Caki2 (cell line): ENCODE measurements around the gene ODAD4. TPM values are rescaled to one million over a fixed set of nuclear protein-coding genes. Genes with fewer than 3 reads are reported as not detected.

Source experiments
- DNase-seq: peaks from one replicate; pipeline ENCODE4 v3.0.0-alpha.2; 2015; ENCODE audit warnings: low read depth
- in situ Hi-C: cut with HindIII; loops from 2 replicates; pipeline ENCODE4 v1.10.0; 2016; ENCODE audit warnings: low sequenced_read_pairs, low pct_unique_long_range_greater_than_20kb, mixed read lengths
- total RNA-seq: library from RNA; depleted of rRNA; stranded (reverse); fragments of >200 nt; shearing (Covaris generic); gene quantifications from 2 replicates; pipeline ENCODE4 v1.2.3, GENCODE V29; 2014; ENCODE audit warnings: low replicate concordance

ODAD4 gene
- total RNA-seq, 1 experiment from 2014 or later, result 2.6 TPM

GRCh38 chr17:41965694-41966462 lies 35.5 kb downstream of the ODAD4 start:
- peak; percentile 64 for DNase-seq
- in situ Hi-C loops, result no loop called here

- in situ Hi-C loops, result no loop called here
- peak; percentile 76 for DNase-seq
Observed at GRCh38 chr17:41966463-41967140, 36.2 kb downstream of the ODAD4 start, which contains the start of gene CNP. CNP (plus strand) TSS chr17:41966795; CDS start chr17:41966885, 90 bp downstream.

- no peak for DNase-seq
- in situ Hi-C loops, result no loop called here
Observed at GRCh38 chr17:41967141-41967920, 36.9 kb downstream of the ODAD4 start.

DNA sequence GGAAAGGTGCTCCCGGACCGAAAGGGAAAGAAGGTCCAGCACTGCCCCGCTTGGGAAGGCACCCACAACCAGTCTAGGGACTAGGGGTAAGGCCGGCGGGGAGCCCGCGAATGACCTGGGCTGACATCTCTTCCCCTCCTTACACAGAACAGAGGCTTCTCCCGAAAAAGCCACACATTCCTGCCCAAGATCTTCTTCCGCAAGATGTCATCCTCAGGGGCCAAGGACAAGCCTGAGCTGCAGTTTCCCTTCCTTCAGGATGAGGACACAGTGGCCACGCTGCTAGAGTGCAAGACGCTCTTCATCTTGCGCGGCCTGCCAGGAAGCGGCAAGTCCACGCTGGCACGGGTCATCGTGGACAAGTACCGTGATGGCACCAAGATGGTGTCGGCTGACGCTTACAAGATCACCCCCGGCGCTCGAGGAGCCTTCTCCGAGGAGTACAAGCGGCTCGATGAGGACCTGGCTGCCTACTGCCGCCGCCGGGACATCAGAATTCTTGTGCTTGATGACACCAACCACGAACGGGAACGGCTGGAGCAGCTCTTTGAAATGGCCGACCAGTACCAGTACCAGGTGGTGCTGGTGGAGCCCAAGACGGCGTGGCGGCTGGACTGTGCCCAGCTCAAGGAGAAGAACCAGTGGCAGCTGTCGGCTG lies 37.6 kb downstream of the ODAD4 start:
- in situ Hi-C loops, result no loop called here
- DNase-seq, result no peak

- DNase-seq, result no peak
- in situ Hi-C loops, result no loop called here
Observed at GRCh38 chr17:41968676-41969075, 38.3 kb downstream of the ODAD4 start.

- DNase-seq, result no peak
- in situ Hi-C loops, result no loop called here
Observed at GRCh38 chr17:41970901-41971331, 40.5 kb downstream of the ODAD4 start.

DNA sequence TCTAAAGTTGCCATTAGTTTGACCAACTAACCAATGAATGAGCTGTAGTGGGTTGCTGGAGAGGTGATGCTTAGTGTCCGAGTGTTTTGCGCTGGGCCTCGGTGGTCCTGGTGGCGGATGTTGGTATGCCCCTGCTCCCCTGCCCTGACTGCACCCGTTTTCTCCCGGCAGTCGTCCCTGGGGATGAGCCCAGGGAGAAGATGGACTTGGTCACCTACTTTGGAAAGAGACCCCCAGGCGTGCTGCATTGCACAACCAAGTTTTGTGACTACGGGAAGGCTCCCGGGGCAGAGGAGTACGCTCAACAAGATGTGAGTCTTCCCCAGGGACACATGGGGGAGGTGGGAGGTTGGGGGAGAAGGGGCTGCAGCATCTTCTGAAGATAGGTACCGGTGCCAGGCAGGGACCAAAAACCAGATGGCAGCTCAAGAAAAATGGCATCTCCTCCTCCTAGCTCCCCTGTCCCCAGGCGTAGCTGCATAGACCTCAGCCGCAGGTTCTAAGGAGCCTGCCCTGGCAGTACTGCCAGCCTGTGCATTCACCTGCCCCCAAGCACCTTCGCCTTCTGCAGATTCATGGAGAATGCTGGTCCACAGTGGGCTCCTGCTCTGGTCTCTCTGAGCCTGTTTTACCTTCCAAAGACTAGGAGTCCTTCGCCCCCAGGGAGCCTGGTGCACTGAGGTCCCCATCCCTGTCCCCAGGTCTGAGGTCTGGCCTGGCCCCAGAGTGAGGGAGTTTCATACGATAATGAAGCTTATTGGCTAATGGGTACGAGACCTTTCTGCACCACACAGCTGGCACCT lies 41.5 kb downstream of the ODAD4 start:
- no peak for DNase-seq
- in situ Hi-C loops, result no loop called here

GRCh38 chr17:41972571-41973407 lies 42.4 kb downstream of the ODAD4 start:
- peak; percentile 33 for DNase-seq
- in situ Hi-C loops, result no loop called here

DNA sequence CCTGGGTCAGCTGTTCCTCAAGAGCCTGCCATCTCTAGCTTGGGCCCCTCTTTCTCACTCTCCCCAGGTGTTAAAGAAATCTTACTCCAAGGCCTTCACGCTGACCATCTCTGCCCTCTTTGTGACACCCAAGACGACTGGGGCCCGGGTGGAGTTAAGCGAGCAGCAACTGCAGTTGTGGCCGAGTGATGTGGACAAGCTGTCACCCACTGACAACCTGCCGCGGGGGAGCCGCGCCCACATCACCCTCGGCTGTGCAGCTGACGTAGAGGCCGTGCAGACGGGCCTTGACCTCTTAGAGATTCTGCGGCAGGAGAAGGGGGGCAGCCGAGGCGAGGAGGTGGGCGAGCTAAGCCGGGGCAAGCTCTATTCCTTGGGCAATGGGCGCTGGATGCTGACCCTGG lies 43.0 kb downstream of the ODAD4 start:
- no peak for DNase-seq
- in situ Hi-C loops, result no loop called here

GRCh38 chr17:41974031-41974430 lies 43.6 kb downstream of the ODAD4 start:
- DNase-seq, result no peak
- in situ Hi-C loops, result no loop called here

DNA sequence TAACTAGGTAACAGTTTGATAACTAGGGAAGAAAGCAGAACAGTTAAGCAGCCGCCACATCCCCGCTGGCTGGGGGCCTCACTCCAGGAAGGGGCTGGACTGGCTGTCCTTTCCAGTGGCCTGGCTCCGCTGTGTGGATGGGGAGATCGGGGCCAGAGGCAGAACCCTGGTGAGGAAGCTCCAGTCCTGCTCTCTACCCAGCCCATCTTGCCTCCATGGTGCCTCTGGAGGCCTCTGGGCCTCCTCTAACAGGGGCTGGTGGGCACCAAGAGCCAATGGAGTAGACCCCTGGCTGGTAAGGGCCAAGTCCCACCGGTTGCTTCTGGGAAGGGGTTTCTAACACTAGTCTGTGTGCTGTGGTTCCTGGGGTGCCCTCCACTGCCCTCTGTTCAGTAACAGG lies 44.2 kb downstream of the ODAD4 start:
- in situ Hi-C loops, result loop anchor here (25.0 kb wide), 1 partner anchor 262 kb away; the partner anchor contains the start of gene GAST
- no peak for DNase-seq

DNA sequence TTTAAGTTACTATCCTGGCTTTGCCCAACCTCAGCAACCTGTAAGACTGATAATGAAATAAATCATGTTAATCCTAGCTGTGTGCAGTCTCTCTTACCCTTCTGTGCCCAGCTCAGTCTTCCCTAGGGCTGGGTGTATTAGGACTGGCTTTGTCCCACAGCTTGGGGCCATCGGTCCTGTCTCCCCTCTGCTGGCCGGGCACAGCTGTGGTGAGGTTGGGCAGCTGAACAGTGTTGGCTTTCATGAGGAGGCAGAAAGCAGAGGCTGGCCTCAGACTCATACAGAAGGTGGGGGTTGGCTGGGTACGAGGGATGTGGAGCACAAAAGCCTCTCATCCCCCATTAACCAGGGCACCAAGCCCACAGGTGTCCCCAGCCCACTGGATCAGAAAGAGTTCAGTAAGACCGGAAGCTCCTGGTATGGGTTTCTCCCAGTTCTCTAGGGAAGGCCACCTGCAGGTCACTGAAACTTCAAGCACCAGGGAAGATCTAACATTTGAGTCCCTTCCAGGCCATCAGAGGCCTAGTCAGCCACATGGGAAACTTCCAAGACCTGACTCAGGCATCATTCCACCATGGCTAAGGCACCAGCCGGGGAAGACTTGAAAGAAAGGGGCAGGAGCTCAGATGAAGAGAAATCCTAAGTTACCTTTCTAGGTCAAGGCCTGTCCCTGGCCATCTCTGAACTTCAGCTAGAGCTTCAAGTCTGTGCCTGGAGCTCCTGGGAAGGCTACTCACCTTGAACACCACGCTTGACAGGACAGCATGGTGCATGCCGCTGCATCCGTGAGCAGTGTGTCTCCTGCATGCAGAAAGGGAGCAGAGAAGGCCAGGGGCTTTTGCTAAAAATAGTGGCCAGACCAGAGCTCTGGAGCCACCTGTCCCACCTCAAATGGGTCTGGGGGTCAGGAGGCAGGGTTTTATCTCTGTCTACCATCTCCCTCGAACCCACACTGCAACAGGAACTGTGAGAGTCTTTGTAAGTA lies 45.0 kb downstream of the ODAD4 start:
- in situ Hi-C loops, result loop anchor here (25.0 kb wide), 1 partner anchor 263 kb away; the partner anchor contains the start of gene GAST
- DNase-seq, result no peak

DNA sequence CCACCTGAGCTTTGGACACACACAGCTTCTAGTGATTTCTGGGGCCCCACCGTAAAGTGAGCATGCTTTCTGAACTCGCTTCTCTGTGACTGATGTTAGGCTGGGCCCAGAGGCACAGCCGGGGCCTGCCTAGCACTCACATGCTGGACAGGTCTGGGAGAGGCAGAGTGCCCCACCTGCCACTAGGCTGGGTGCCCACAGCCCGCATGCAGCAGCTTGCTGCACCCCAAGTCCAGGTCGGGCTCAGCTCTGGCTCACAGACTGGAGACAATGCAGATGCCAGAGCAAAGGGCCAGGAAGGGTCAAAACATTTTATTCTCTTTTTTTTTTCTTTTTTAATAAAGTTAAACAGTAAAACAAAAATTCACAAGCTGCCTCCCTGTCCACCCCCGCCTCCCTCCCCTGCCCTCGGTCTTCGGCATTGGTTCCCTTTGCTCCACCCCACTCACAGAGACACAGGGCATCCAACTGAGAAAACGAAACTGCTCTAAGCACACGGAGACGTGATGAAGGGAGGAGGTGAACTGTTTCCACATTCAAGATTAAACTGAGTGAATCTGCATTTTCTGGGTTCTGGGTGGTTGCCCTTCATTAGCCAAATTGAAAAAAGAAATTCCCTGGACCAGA lies 45.8 kb downstream of the ODAD4 start:
- no peak for DNase-seq
- in situ Hi-C loops, result loop anchor here (25.0 kb wide), 1 partner anchor 264 kb away; the partner anchor contains the start of gene GAST

DNA sequence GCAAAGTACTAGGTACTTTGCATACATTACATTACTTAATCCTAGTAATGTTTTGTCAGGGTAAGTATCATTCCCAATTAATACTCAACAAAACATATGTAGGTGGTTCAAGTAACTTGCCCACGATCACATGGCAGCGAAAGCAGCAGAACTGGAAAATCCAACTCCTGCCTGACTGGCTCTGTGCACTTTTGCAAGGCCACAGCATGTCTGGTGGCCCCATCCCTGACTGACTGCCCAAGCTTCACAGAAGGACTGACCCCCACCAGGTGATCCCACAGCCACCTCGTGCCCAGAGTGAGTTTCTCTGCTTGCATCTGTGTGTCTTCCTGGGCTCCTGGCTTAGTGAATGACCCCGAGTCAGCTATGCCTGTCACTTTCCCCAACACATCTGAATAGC lies 47.6 kb downstream of the ODAD4 start:
- in situ Hi-C loops, result loop anchor here (25.0 kb wide), 1 partner anchor 266 kb away; the partner anchor contains the start of gene GAST
- no peak for DNase-seq
